ENCODE results near the gene CAMLG. TPM values are rescaled to one million over a fixed set of nuclear protein-coding genes. Genes with fewer than 3 reads are reported as not detected.

The CAMLG gene
- total and polyA plus RNA-seq, 2 of the 13 experiments (the other 11 are each of a cell fraction or from before 2014, with no cell fraction given): 14.2 to 19.8 TPM

GRCh38 chr5:134738133-134738962, at the start of gene CAMLG (continued):
- TF ChIP-seq SYNCRIP (IDR thresholded peaks at IDR 0.05; ENCODE audit: insufficient read depth, low read depth, low read length) (no peak), DMAP1 (CRISPR knock-in tag; IDR thresholded peaks at IDR 0.05) (peak; percentile 92), POGK (CRISPR knock-in tag; conservative IDR thresholded peaks at IDR 0.05) (peak; percentile 99), ZNF720 (CRISPR knock-in tag; IDR thresholded peaks at IDR 0.05) (0 out of 2 replicates have a peak, but pooled peaks have one; percentile 76), RERE (CRISPR knock-in tag; IDR thresholded peaks at IDR 0.05; ENCODE audit: low read depth) (no peak), FOSL2 (CRISPR knock-in tag; IDR thresholded peaks at IDR 0.05) (peak; percentile 65), ZNF775 (CRISPR knock-in tag; IDR thresholded peaks at IDR 0.05; ENCODE audit: borderline replicate concordance) (peak; percentile 62; the same call in 1 of the 2 replicates), ZNF564 (CRISPR knock-in tag; IDR thresholded peaks at IDR 0.05) (peak; percentile 78; the same call in 1 of the 2 replicates), GATAD2A (CRISPR knock-in tag; IDR thresholded peaks at IDR 0.05) (peak; percentile 79), SCMH1 (CRISPR knock-in tag; IDR thresholded peaks at IDR 0.05; ENCODE audit: borderline replicate concordance) (no peak), PRPF4 (IDR thresholded peaks at IDR 0.05; ENCODE audit: low read depth, low read length, poor library complexity, severe bottlenecking) (peak; percentile 58), ZNF816 (CRISPR knock-in tag; IDR thresholded peaks at IDR 0.05; ENCODE audit: borderline replicate concordance) (no peak; the same call in 1 of the 2 replicates), ZFX (CRISPR knock-in tag; IDR thresholded peaks at IDR 0.05; ENCODE audit: low read depth) (peak; percentile 95), NCOR1 (IDR thresholded peaks at IDR 0.05; ENCODE audit: borderline replicate concordance, low read length) (no peak), HOXD1 (CRISPR knock-in tag; IDR thresholded peaks at IDR 0.05) (peak; percentile 47; the same call in 1 of the 2 replicates), HCFC1 (IDR thresholded peaks at IDR 0.05; ENCODE audit: low read depth, low read length) (peak; percentile 87), MED8 (CRISPR knock-in tag; IDR thresholded peaks at IDR 0.05; ENCODE audit: insufficient replicate concordance) (peak; percentile 88), ZNF660 (CRISPR knock-in tag; IDR thresholded peaks at IDR 0.05; ENCODE audit: borderline replicate concordance, low read depth) (no peak), ZNF580 (CRISPR knock-in tag; IDR thresholded peaks at IDR 0.05; ENCODE audit: borderline replicate concordance, low read depth) (peak; percentile 87), TEAD2 (CRISPR knock-in tag; IDR thresholded peaks at IDR 0.05) (no peak)
